HS-5 (cell line): ENCODE results near the gene EFHD1.
"Not testable (repeated sequence)": the region's sequence is repeated elsewhere in the genome, so short reads cannot be mapped to it uniquely, and the experiment has no call there.

ENCODE experiments used
- DNase-seq: peaks from one replicate; pipeline ENCODE4 v3.0.0-alpha.2; 2012; ENCODE audit warnings: low read depth

EFHD1 gene

GRCh38 chr2:232621186-232621585 lies 12.2 kb upstream of the EFHD1 start:
- DNase-seq: no peak

- no peak for DNase-seq
Measured at GRCh38 chr2:232622563-232622962, 10.8 kb upstream of the EFHD1 start.

- DNase-seq: no peak
Measured at GRCh38 chr2:232623768-232624765, 9.3 kb upstream of the EFHD1 start.

DNA sequence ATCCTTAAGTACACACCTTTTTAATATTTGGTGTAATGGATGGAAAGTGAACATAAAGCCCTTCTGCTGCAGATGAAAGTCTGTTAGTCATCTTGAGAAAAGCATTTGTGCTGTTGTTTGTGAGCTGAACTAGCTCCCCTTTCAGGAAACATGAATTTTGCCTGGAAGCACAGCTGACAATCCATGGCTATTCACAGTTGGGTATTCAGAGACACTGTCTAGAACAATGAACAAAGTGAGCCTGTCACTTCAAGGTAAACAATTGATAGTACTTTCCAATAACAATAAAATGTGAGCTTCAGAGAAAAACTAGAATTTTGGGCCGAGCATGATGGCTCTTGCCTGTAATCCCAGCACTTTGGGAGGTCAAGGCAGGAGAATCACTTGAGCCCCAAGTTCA lies 6.8 kb upstream of the EFHD1 start:
- DNase-seq: no peak

- DNase-seq: no peak
Measured at GRCh38 chr2:232628466-232629128, 4.8 kb upstream of the EFHD1 start.

- no peak for DNase-seq
Measured at GRCh38 chr2:232629129-232629475, 4.3 kb upstream of the EFHD1 start.

DNA sequence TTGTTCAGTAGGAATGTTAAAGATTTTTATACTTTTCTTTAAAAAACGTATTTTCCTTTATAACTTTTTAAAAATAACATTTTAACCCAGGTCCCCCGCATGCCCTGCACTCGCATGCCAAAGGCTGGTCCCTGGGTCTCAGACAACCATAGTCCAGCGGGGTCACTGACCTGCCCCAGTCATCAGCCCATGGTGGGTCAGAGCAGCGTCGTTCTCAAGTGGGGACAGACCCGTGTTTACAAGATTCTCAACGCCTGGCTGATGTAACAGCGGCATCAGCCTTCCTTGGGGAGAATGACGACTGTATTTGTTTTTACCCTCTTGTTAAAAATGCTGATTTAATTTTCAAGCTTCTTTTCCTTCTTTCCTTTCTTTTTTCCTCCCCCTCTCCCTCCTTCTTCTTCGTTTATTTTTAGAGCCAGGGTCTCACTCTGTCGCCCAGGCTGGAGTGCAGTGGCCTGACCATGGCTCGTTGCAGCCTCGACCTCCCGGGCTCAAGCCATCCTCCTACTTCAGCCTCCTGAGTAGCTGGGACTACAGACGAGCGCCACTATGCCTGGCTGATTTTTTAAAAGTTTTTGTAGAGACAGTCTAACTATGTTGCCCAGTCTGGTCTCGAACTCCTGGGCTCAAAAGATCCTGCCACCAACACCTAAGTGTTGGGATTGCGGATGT lies 1.0 kb upstream of the EFHD1 start:
- DNase-seq: no peak

DNA sequence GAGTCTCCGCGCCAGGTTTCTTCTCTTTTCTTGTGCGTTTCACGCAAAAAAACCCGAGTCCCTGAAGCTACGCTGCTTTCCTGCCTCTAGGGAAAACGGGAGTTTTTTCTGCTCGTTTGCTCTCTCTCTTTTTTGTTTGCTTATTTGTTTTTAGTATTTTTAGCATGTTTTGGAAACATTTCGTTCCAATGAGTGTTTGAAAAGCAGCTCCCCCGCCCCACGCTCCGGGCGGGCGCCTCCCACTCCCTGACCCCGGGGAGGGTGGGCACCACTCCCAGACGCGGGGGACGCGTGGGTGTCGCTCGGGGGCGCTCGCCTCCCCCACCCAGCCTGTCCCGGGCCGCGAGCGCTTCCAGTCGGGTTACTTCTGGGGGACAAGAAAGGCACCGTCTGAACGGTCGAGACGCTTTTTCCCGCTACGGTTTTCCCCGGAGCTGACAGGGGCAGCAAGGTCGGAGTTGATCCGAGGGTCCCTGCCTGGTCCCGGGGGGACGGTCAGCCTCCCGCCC lies 446 bp upstream of the EFHD1 start:
- peak; percentile 18 for DNase-seq

GRCh38 chr2:232634206-232635150 lies 1.1 kb downstream of the EFHD1 start:
- DNase-seq: no peak

GRCh38 chr2:232635376-232635775 lies 2.0 kb downstream of the EFHD1 start:
- DNase-seq: not testable (repeated sequence)

- no peak for DNase-seq
Measured at GRCh38 chr2:232635820-232636219, 2.4 kb downstream of the EFHD1 start.

- DNase-seq: no peak
Measured at GRCh38 chr2:232636788-232637420, 3.5 kb downstream of the EFHD1 start.

- DNase-seq: no peak
Measured at GRCh38 chr2:232637866-232638583, 4.6 kb downstream of the EFHD1 start.

- no peak for DNase-seq
Measured at GRCh38 chr2:232641153-232641848, 7.9 kb downstream of the EFHD1 start.

- no peak for DNase-seq
Measured at GRCh38 chr2:232643147-232643425, 9.7 kb downstream of the EFHD1 start.

DNA sequence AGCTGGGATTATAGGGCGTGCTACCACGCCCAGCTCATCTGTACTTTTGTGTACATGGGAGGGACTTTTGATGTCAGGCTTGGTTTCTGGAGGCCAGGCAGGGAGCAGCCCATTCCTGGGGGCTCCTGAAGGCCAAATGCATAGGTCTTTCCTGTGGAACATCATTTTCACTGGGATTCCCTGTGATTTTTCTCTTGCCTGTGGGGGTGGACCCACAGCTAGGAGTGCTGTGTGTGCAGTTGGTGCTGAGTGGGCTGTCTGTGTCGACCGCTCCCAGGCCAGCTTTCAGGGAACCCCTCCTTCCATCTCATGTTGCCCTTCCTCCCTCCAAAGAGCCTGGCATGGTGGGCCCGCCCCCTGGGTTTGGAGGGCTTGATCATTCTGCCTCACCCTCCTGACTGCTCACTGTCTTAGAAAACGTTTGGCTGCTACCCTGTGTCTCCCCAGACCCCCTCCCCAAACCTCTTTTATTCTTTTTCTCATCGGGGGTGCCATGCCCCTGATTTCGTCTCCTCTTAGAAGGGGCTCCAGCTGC lies 10.5 kb downstream of the EFHD1 start:
- DNase-seq: no peak

DNA sequence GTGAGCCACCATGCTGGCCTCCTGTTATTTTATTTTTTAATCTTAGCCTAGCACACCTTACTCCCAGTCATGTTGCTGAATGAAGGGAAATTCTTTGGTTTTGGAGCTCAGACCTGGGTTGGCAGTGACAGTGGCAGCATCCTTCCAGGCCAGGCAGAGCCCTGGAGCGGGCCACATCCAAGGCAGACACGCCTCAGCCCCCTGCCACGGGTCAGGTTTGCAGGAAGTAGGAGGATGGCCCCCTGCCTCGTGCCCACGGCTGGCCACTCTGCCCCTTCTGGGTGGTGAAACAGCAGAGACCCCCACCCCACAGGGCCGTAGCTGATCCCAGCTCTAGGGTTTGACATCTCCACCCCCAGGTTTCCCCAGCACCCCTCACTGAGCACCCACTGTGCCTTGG lies 11.7 kb downstream of the EFHD1 start:
- no peak for DNase-seq

DNA sequence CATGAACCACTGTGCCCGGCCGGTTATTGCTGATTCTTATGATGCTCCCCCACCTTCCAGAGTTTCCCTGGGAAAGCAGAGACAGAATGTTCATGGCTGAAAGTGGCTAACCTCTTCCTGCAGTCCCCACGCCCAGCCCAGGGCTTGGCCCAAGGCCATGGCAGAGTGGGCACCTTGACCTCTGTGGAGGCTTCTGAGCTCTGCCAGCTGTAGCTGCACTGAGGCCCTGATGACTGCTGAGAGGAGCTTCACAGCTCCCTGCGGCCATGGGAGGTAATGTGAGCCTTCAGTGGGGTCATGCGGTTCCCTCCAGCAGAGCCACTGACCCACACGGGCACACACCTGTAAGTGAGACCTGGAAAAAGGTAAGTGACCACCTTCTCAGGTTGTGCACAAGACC lies 13.3 kb downstream of the EFHD1 start:
- no peak for DNase-seq

GRCh38 chr2:232647261-232647660 lies 13.9 kb downstream of the EFHD1 start:
- no peak for DNase-seq

GRCh38 chr2:232649033-232649432 lies 15.6 kb downstream of the EFHD1 start:
- DNase-seq: no peak
